GM20000 (cell line): ENCODE data around the gene GGCX.

Experiments
- DNase-seq: peaks from one replicate; pipeline ENCODE4 v3.0.0; 2012; ENCODE audit warnings: low spot score
- CTCF ChIP-seq: IDR thresholded peaks from 2 replicates; pipeline ENCODE4 v1.5.1; 2012; ENCODE audit warnings: mild to moderate bottlenecking, control low read depth; ENCODE audit errors: extremely low read depth, missing control alignments

The GGCX gene

GRCh38 chr2:85502720-85503119, 58.6 kb downstream of the GGCX start:
- no peak for TF ChIP-seq CTCF
- no peak for DNase-seq

GRCh38 chr2:85501248-85501647, 60.0 kb downstream of the GGCX start:
- no peak for TF ChIP-seq CTCF

GRCh38 chr2:85497944-85498630, 63.2 kb downstream of the GGCX start:
- no peak for DNase-seq
- no peak for TF ChIP-seq CTCF

More at GRCh38 chr2:85501248-85501647, 60.0 kb downstream of the GGCX start:
- no peak for DNase-seq

- TF ChIP-seq CTCF = no peak
- DNase-seq = no peak
Measured at GRCh38 chr2:85496436-85496835, 64.9 kb downstream of the GGCX start.
